H1 (cell line): ENCODE data around the gene OXSM. TPM values are rescaled to one million over a fixed set of nuclear protein-coding genes. Genes with fewer than 3 reads are reported as not detected.

Source experiments
- CTCF ChIA-PET: fragments of 300-600 bp; sonication (Branson Sonifier 250); formaldehyde crosslinking; loops from one replicate; lab custom pipeline; 2021; ENCODE audit not compliant: partially characterized antibody; lab: Charles Lee
- POLR2A ChIA-PET: fragments of 300-600 bp; sonication (Branson Sonifier 250); formaldehyde crosslinking; loops from one replicate; lab custom pipeline; 2021; ENCODE audit warnings: inconsistent platforms; ENCODE audit not compliant: partially characterized antibody; lab: Charles Lee
- DNase-seq, 2 experiments: peaks; one replicate each; pipeline versions ENCODE4 v3.0.0 to v3.0.0-alpha.2; 2010 to 2022; ENCODE audit warnings: low spot score in 2 of 2, low read depth in 1 of 2, mixed read lengths in 1 of 2
- FAIRE-seq: peaks from 2 replicates; lab custom pipeline; 2011; peaks lifted over from hg19 to GRCh38; lab: Jason Lieb, UNC
- H2AFZ ChIP-seq: 2 replicates; pipeline ENCODE4 v1.8.1; 2012; ENCODE audit warnings: low read length, inconsistent platforms
- H2AK5ac ChIP-seq: 2 replicates; pipeline ENCODE4 v1.6.1; 2013; ENCODE audit warnings: low read depth, low read length
- H2BK120ac ChIP-seq: replicated peaks from 2 replicates; pipeline ENCODE3; 2013; ENCODE audit warnings: low read depth, low read length, inconsistent platforms
- H2BK12ac ChIP-seq: 2 replicates; pipeline ENCODE4 v1.6.1; 2013; ENCODE audit warnings: low read depth, low read length
- H2BK15ac ChIP-seq: 2 replicates; pipeline ENCODE4 v1.6.1; 2013; ENCODE audit warnings: low read length
- H2BK20ac ChIP-seq: 2 replicates; pipeline ENCODE4 v1.6.1; 2013; ENCODE audit warnings: low read length
- H2BK5ac ChIP-seq: 2 replicates; pipeline ENCODE4 v1.6.1; 2013; ENCODE audit warnings: low read depth, low read length
- H3K14ac ChIP-seq: 2 replicates; pipeline ENCODE4 v1.6.1; 2013; ENCODE audit warnings: inconsistent platforms; ENCODE audit not compliant: insufficient read length
- H3K18ac ChIP-seq: 2 replicates; pipeline ENCODE4 v1.6.1; 2013; ENCODE audit warnings: low read length; ENCODE audit errors: extremely low read depth
- H3K23ac ChIP-seq: 2 replicates; pipeline ENCODE4 v1.6.1; 2013; ENCODE audit warnings: inconsistent platforms; ENCODE audit not compliant: insufficient read length
- H3K23me2 ChIP-seq: 2 replicates; pipeline ENCODE4 v1.6.1; 2013; ENCODE audit warnings: low read depth, low read length
- H3K27ac ChIP-seq: 2 replicates; pipeline ENCODE4 v1.6.1; 2011; ENCODE audit warnings: low read depth, low read length, inconsistent platforms
- H3K27me3 ChIP-seq, 4 experiments: replicated peaks in 1 of 4; 1 replicate in 1 of 4; 2 replicates in 3 of 4; pipeline versions ENCODE4 v1.6.1 to v1.8.1; 2011 to 2013; ENCODE audit warnings: low read length in 3 of 4, mild to moderate bottlenecking in 3 of 4, inconsistent platforms in 2 of 4, mixed read lengths in 2 of 4, moderate library complexity in 1 of 4; ENCODE audit not compliant: control insufficient read depth in 3 of 4, insufficient read depth in 3 of 4; ENCODE audit errors: extremely low read depth in 1 of 4
- H3K36me3 ChIP-seq, 4 experiments: 2 replicates each; pipeline versions ENCODE4 v1.6.1 to v1.8.1; 2011 to 2013; ENCODE audit warnings: mild to moderate bottlenecking in 4 of 4, low read length in 3 of 4, moderate library complexity in 2 of 4, control low read depth in 1 of 4, inconsistent platforms in 1 of 4; ENCODE audit not compliant: insufficient read depth in 4 of 4, control insufficient read depth in 2 of 4
- H3K4ac ChIP-seq: replicated peaks from 2 replicates; pipeline ENCODE3; 2013; ENCODE audit warnings: low read length, low read depth, mixed read lengths, inconsistent platforms; ENCODE audit not compliant: insufficient read length
- H3K4me1 ChIP-seq, 4 experiments: replicated peaks in 1 of 4; 1 replicate in 1 of 4; 2 replicates in 3 of 4; pipeline versions ENCODE4 v1.6.1 to v1.8.1; 2011 to 2013; ENCODE audit warnings: low read length in 3 of 4, inconsistent platforms in 2 of 4, mixed read lengths in 1 of 4; ENCODE audit not compliant: insufficient read depth in 4 of 4, control insufficient read depth in 3 of 4
- H3K4me2 ChIP-seq, 2 experiments: 2 replicates each; pipeline versions ENCODE4 v1.6.1 to v1.8.1; 2011 to 2013; ENCODE audit warnings: low read depth in 2 of 2, low read length in 2 of 2, control low read depth in 1 of 2, inconsistent platforms in 1 of 2, mild to moderate bottlenecking in 1 of 2; ENCODE audit not compliant: insufficient read depth in 1 of 2
- H3K4me3 ChIP-seq, 4 experiments: fragments of 200-600, 300-600 bp in 1 of 4; sonication (generic), shearing (Covaris generic), sonication (Bioruptor Twin) in 1 of 4; 2 replicates each; pipeline versions ENCODE4 v1.5.1 to v1.8.1; 2011 to 2016; ENCODE audit warnings: low read length in 4 of 4, low read depth in 3 of 4, control low read depth in 2 of 4, inconsistent platforms in 2 of 4, mild to moderate bottlenecking in 2 of 4, mixed read lengths in 1 of 4, moderate library complexity in 1 of 4; ENCODE audit not compliant: insufficient read depth in 2 of 4; ENCODE audit errors: extremely low read depth in 1 of 4
- H3K56ac ChIP-seq: replicated peaks from 2 replicates; pipeline ENCODE3; 2013; ENCODE audit warnings: low read depth, mild to moderate bottlenecking, mixed read lengths, low read length, inconsistent platforms; ENCODE audit not compliant: insufficient read length
- H3K79me1 ChIP-seq: 2 replicates; pipeline ENCODE4 v1.6.1; 2013; ENCODE audit warnings: low read depth, low read length, control low read depth
- H3K79me2 ChIP-seq, 2 experiments: 2 replicates each; pipeline versions ENCODE4 v1.6.1 to v1.8.1; 2012 to 2013; ENCODE audit warnings: low read length in 2 of 2, mild to moderate bottlenecking in 2 of 2, inconsistent platforms in 1 of 2; ENCODE audit not compliant: insufficient read depth in 2 of 2, control insufficient read depth in 1 of 2
- H3K9ac ChIP-seq, 4 experiments: replicated peaks in 1 of 4; 1 replicate in 1 of 4; 2 replicates in 3 of 4; pipeline versions ENCODE4 v1.6.1 to v1.8.1; 2011 to 2013; ENCODE audit warnings: low read depth in 3 of 4, low read length in 3 of 4, control low read depth in 2 of 4, mild to moderate bottlenecking in 2 of 4, moderate library complexity in 2 of 4, inconsistent platforms in 1 of 4; ENCODE audit errors: extremely low read depth in 1 of 4
- H3K9me3 ChIP-seq, 2 experiments: 2 replicates each; pipeline versions ENCODE4 v1.6.1 to v1.8.1; 2012 to 2013; ENCODE audit warnings: mild to moderate bottlenecking in 2 of 2, moderate library complexity in 2 of 2, control low read depth in 1 of 2, inconsistent platforms in 1 of 2, low read depth in 1 of 2, low read length in 1 of 2, mixed read lengths in 1 of 2; ENCODE audit not compliant: insufficient read depth in 2 of 2
- H4K20me1 ChIP-seq, 2 experiments: replicated peaks in 1 of 2; 2 replicates each; pipeline versions ENCODE3 to v1.8.1; 2011 to 2013; ENCODE audit warnings: inconsistent platforms in 2 of 2, low read length in 2 of 2, mild to moderate bottlenecking in 1 of 2; ENCODE audit not compliant: insufficient read depth in 2 of 2, control insufficient read depth in 1 of 2
- H4K5ac ChIP-seq: 2 replicates; pipeline ENCODE4 v1.6.1; 2013; ENCODE audit warnings: low read length, low read depth, mixed read lengths, inconsistent platforms; ENCODE audit not compliant: insufficient read length
- H4K8ac ChIP-seq: 2 replicates; pipeline ENCODE4 v1.8.0; 2013; ENCODE audit warnings: mild to moderate bottlenecking, moderate library complexity, low read length, inconsistent platforms; ENCODE audit not compliant: insufficient read depth; ENCODE audit errors: extremely low read depth
- H4K91ac ChIP-seq: replicated peaks from 2 replicates; pipeline ENCODE3; 2013; ENCODE audit warnings: low read length, mixed read lengths, inconsistent platforms; ENCODE audit not compliant: insufficient read length
- BRCA1 ChIP-seq: IDR thresholded peaks from 2 replicates; pipeline ENCODE4 v1.6.1; 2012; ENCODE audit warnings: low read depth, low read length, improper control_type of control experiment
- RAD21 ChIP-seq, 2 experiments: IDR thresholded peaks in 1 of 2; conservative IDR thresholded peaks in 1 of 2; 2 replicates each; pipeline ENCODE4 v1.6.1; 2011; ENCODE audit warnings: low read depth in 2 of 2, low read length in 2 of 2, improper control_type of control experiment in 1 of 2, inconsistent platforms in 1 of 2, mild to moderate bottlenecking in 1 of 2, moderate library complexity in 1 of 2
- WGBS, 2 experiments: shearing (Covaris generic) in 1 of 2; methylation state at CpG; one replicate each; pipeline versions ENCODE4 v1.1.6 to v1.1.7; 2013 to 2015; ENCODE audit warnings: low lambda C conversion rate in 2 of 2, mixed read lengths in 2 of 2, inconsistent platforms in 1 of 2, low coverage in 1 of 2, missing lambda C conversion rate in 1 of 2; ENCODE audit not compliant: insufficient replicate concordance in 2 of 2, insufficient coverage in 1 of 2, insufficient read length in 1 of 2; ENCODE audit errors: extremely low coverage in 1 of 2, missing lambda C conversion rate in 1 of 2; 5-methylcytosine and 5-hydroxymethylcytosine counted together
- polyA plus RNA-seq, 7 experiments: library from polyadenylated mRNA; depleted of rRNA in 3 of 7; stranded (reverse) in 5 of 7; unstranded in 2 of 7; fragments of >200 nt in 5 of 7; fragments of 200-250 nt in 2 of 7; gene quantifications; 1 replicate in 5 of 7; 2 replicates in 1 of 7; 4 replicates in 1 of 7; pipeline versions ENCODE4 v1.2.1 to v1.2.3, GENCODE V29; 2011 to 2013; ENCODE audit warnings: missing spikeins in 2 of 7, mixed read lengths in 2 of 7
- total RNA-seq: library from RNA; stranded (reverse); fragmentation: NEBNext Ultra II Directional; extraction: Animal tissue kit (Norgen Biotek cat#: 25700); gene quantifications from 2 replicates; pipeline ENCODE4 v1.2.1, GENCODE V29; 2021
- TF ChIP-seq, protein P1 (sequence below), 3 experiments: IDR thresholded peaks; 1 replicate in 2 of 3; 2 replicates in 1 of 3; pipeline versions ENCODE4 v1.5.1 to v1.6.1; 2011; ENCODE audit warnings: low read length in 3 of 3, mild to moderate bottlenecking in 3 of 3, inconsistent platforms in 2 of 3, low read depth in 1 of 3, moderate library complexity in 1 of 3; ENCODE audit not compliant: insufficient read depth in 1 of 3; ENCODE audit errors: control extremely low read depth in 1 of 3

Gene OXSM
- total and polyA plus RNA-seq, 2 of the 8 experiments (the other 6 are each of a cell fraction or from before 2014, with no cell fraction given): 1.3 to 2.2 TPM

DNA sequence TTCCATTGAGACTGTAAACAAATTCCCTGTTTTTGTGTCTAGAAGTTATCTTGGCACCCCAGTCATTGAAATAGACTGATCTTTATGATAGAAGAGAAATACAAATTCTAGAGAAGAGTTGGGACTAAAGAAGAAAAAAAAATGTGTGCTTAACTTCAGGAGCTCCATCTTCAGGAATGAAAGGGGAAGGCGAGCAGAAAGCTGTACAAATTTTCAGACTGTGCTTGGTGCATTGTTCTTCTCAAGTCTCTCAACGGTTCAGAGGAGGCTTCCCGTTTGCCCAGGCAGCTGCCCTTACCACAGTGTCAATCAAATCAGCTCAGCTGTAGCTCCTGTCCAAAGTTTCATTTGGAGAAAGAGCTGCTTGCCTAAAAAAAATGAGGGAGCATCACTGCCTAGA lies 41.7 kb downstream of the OXSM start:
- Histone ChIP-seq H4K20me1 (no peaks in the 10 kb centered on the region), H3K56ac (no peak overlapping the region), H3K79me1 (no peaks in the 10 kb centered on the region), H3K36me3 (no peaks in the 10 kb centered on the region), H2BK20ac (no peak overlapping the region), H2AFZ (peak overlapping the region; percentile 96; the same call in 1 of the 2 replicates), H3K18ac (no peak overlapping the region), H3K4ac (no peak overlapping the region), H4K5ac (no peak overlapping the region), H3K9ac (no peak overlapping the region), H2BK12ac (no peak overlapping the region), H3K9me3 (no peaks in the 10 kb centered on the region), H3K23me2 (no peaks in the 10 kb centered on the region), H3K4me3 (no peak overlapping the region), H3K4me1 (peaks cover 0 to 2% (median 0%) of the 10 kb centered on the region in 4 experiments; a peak in 1 of 7 replicates), H3K79me2 (no peaks in the 10 kb centered on the region), H2BK5ac (no peak overlapping the region), H3K27me3 (no peaks in the 10 kb centered on the region), H2BK120ac (no peak overlapping the region), H4K91ac (no peak overlapping the region), H3K23ac (no peak overlapping the region), H3K14ac (no peak overlapping the region), H3K4me2 (no peak overlapping the region), H4K8ac (no peak overlapping the region), H3K27ac (no peak overlapping the region), H2AK5ac (no peak overlapping the region), H2BK15ac (no peak overlapping the region)
- ChIA-PET POLR2A (interaction anchor here (1.4 kb wide), 1 partner anchor 13 kb away, joined by 3 read pairs; no protein-coding TSS in a partner anchor), CTCF (interaction anchor here (0.7 to 2.5 kb wide), 10 partner anchors 18 to 184 kb away, joined by 3 to 14 read pairs (median 4); no protein-coding TSS in a partner anchor)
- TF ChIP-seq BRCA1 (no peak), RAD21 (IDR thresholded peaks at IDR 0.05 in 1 of 2, conservative IDR thresholded peaks at IDR 0.05 in 1 of 2; ENCODE audit: low read depth in 2 of 2, low read length in 2 of 2) (peak; percentile 42 to 43)
- TF ChIP-seq, protein P1, sequence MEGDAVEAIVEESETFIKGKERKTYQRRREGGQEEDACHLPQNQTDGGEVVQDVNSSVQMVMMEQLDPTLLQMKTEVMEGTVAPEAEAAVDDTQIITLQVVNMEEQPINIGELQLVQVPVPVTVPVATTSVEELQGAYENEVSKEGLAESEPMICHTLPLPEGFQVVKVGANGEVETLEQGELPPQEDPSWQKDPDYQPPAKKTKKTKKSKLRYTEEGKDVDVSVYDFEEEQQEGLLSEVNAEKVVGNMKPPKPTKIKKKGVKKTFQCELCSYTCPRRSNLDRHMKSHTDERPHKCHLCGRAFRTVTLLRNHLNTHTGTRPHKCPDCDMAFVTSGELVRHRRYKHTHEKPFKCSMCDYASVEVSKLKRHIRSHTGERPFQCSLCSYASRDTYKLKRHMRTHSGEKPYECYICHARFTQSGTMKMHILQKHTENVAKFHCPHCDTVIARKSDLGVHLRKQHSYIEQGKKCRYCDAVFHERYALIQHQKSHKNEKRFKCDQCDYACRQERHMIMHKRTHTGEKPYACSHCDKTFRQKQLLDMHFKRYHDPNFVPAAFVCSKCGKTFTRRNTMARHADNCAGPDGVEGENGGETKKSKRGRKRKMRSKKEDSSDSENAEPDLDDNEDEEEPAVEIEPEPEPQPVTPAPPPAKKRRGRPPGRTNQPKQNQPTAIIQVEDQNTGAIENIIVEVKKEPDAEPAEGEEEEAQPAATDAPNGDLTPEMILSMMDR (IDR thresholded peaks at IDR 0.05; ENCODE audit: control extremely low read depth in 1 of 3, insufficient read depth in 1 of 3, low read depth in 1 of 3, low read length in 3 of 3): peak in 2 of 3 experiments; percentile 16 to 26; a peak in 2 of 4 replicates
- DNase-seq (no peak), FAIRE-seq (no peak)
- WGBS, 2 experiments: 72% methylated on average over 3 of the region's 3 CpGs; no CpG with 5 or more reads in 1 of the 2 experiments
